DOHH2 (cell line): ENCODE measurements around the gene ADIPOR2.

Experiments
- H3F3A ChIP-seq: fragments of 200-600 bp; sonication (generic), shearing (Covaris generic); 2 replicates; pipeline ENCODE4 v1.6.0; 2016; ENCODE audit warnings: antibody characterized with exemption, mild to moderate bottlenecking; ENCODE audit not compliant: control insufficient read depth, insufficient read depth
- H3K27ac ChIP-seq: fragments of 200-600 bp; sonication (generic); 2 replicates; pipeline ENCODE4 v1.5.1; 2014; ENCODE audit warnings: low read depth, mild to moderate bottlenecking, low read length, moderate library complexity
- H3K27me3 ChIP-seq: fragments of 200-600 bp; sonication (generic); 2 replicates; pipeline ENCODE4 v1.6.1; 2014; ENCODE audit warnings: mild to moderate bottlenecking, low read length, mixed read lengths; ENCODE audit not compliant: control insufficient read depth
- H3K36me3 ChIP-seq: fragments of 200-600 bp; sonication (generic); 2 replicates; pipeline ENCODE4 v1.6.1; 2014; ENCODE audit warnings: mild to moderate bottlenecking, low read length, moderate library complexity, mixed read lengths; ENCODE audit not compliant: control insufficient read depth
- H3K4me1 ChIP-seq: fragments of 200-600 bp; sonication (generic); 2 replicates; pipeline ENCODE4 v1.6.1; 2014; ENCODE audit warnings: mild to moderate bottlenecking, low read length, mixed read lengths; ENCODE audit not compliant: control insufficient read depth
- H3K4me2 ChIP-seq: fragments of 200-600 bp; sonication (generic); 2 replicates; pipeline ENCODE4 v1.6.0; 2014; ENCODE audit warnings: mild to moderate bottlenecking, low read length, moderate library complexity
- H3K4me3 ChIP-seq: fragments of 200-600 bp; sonication (generic); 2 replicates; pipeline ENCODE4 v1.5.1; 2014; ENCODE audit warnings: mild to moderate bottlenecking, low read length, mixed read lengths
- H3K79me2 ChIP-seq: fragments of 200-600 bp; sonication (generic); 2 replicates; pipeline ENCODE4 v1.6.1; 2014; ENCODE audit warnings: mild to moderate bottlenecking, low read length, mixed read lengths; ENCODE audit not compliant: control insufficient read depth
- H3K9me2 ChIP-seq: fragments of 200-600 bp; sonication (generic); replicated peaks from 2 replicates; pipeline ENCODE4 v1.6.1; 2014; ENCODE audit warnings: mild to moderate bottlenecking, low read length, mixed read lengths; ENCODE audit not compliant: control insufficient read depth
- H3K9me3 ChIP-seq: fragments of 200-600 bp; sonication (generic); 2 replicates; pipeline ENCODE4 v1.6.1; 2014; ENCODE audit warnings: antibody characterized with exemption, low read length, mixed read lengths; ENCODE audit not compliant: control insufficient read depth, insufficient read depth
- H4K20me1 ChIP-seq: fragments of 200-600 bp; sonication (generic); 2 replicates; pipeline ENCODE4 v1.6.0; 2014; ENCODE audit warnings: low read depth, mild to moderate bottlenecking, antibody characterized with exemption, low read length, moderate library complexity; ENCODE audit not compliant: control insufficient read depth, insufficient read depth
- CTCF ChIP-seq: fragments of 200-600 bp; sonication (generic); IDR thresholded peaks from one replicate; pipeline ENCODE4 v1.5.1; 2014; ENCODE audit warnings: antibody characterized with exemption, mild to moderate bottlenecking, low read depth, low read length; ENCODE audit not compliant: poor library complexity, severe bottlenecking
- EZH2phosphoT487 ChIP-seq: fragments of 200-600 bp; sonication (generic); IDR thresholded peaks from 2 replicates; pipeline ENCODE4 v1.6.1; 2017; ENCODE audit warnings: borderline replicate concordance, mild to moderate bottlenecking, antibody characterized with exemption, low read length, moderate library complexity, mixed read lengths

Gene ADIPOR2

DNA sequence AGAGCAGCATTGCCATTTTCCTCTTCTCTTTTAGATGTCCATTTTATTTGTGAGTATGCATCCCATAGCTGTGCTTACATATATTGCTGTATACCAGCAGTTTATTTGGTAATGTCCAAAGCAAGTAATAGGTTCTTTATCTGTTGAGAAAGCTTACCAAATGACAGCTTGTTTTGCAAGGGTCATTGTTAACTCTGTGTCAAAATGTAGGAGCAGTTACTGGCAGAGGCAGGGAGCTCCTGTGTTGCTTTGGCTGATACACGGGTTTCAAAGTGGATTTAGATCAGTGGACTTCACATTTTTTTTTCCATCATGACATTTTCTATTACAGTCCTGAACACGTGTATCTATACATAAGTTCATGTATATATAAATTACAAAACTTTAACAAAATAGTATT lies 91.3 kb downstream of the ADIPOR2 start:
- Histone ChIP-seq H3K4me3 (no peak overlapping the region), H3K36me3 (peaks cover 85% of the 10 kb centered on the region), H3K79me2 (peaks cover 6% of the 10 kb centered on the region; the same call in 1 of the 2 replicates), H3K9me2 (no peaks in the 10 kb centered on the region), H3K9me3 (no peaks in the 10 kb centered on the region), H4K20me1 (no peaks in the 10 kb centered on the region), H3K27ac (no peak overlapping the region), H3K4me1 (no peaks in the 10 kb centered on the region), H3K4me2 (no peak overlapping the region), H3F3A (0 out of 2 replicates have a peak, but pooled peaks cover 3% of the 10 kb centered on the region), H3K27me3 (no peaks in the 10 kb centered on the region)
- TF ChIP-seq EZH2phosphoT487 (no peak), CTCF (no peak)

DNA sequence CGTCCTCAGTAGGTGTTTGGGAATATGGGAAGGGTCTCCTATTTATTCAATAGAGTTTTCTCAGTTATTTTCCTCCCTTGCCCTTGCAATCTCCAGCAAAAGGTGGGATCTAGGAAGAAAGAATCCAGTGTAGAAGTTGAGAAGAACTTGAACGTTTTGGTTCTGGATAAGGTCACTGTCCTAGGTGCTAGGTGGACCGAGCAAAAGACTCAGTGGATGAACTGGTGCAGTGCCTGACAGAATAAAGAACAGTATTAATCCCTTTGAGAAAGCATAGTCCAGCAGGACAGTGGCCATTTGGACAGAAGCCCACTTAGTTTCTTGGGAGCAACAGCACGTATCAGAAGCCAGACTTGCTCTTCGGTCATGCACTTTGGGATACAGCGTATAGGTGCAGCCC lies 96.8 kb downstream of the ADIPOR2 start:
- TF ChIP-seq EZH2phosphoT487 (no peak), CTCF (no peak)
- no peak overlapping the region for H3K4me2 ChIP-seq
- H3K4me1 ChIP-seq = peaks cover 7% of the 10 kb centered on the region
- no peak overlapping the region for H3K4me3 ChIP-seq
- H3K9me3 ChIP-seq = no peaks in the 10 kb centered on the region
- H4K20me1 ChIP-seq = peaks cover 3% of the 10 kb centered on the region; the same call in 1 of the 2 replicates
- no peaks in the 10 kb centered on the region for H3K9me2 ChIP-seq
- H3K36me3 ChIP-seq = peaks cover 46% of the 10 kb centered on the region
- no peaks in the 10 kb centered on the region for H3K79me2 ChIP-seq
- H3K27me3 ChIP-seq = no peaks in the 10 kb centered on the region
- peaks cover 11% of the 10 kb centered on the region; the same call in 1 of the 2 replicates for H3F3A ChIP-seq
- no peak overlapping the region for H3K27ac ChIP-seq

DNA sequence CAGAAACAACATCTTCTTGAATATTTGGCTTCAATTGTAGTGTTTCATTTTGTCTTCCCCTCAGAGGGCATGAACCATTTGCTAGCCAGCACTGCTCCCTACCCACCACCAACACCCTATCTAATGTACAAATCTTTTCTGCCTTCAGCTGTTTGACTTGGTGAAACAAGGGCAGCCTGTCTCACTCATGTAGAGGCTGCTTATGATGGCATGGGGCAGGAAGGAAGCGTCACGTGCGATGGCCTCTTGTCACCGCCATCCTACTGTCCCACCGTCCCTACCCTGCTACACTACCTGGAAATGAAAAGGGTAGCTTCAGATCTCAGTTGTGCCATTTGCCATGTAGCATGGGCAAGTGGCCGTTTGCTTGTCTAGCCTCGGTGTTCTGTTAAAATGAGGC lies 99.6 kb downstream of the ADIPOR2 start:
- Histone ChIP-seq H3K4me3 (no peak overlapping the region), H3K9me3 (no peaks in the 10 kb centered on the region), H3K4me1 (peaks cover 8% of the 10 kb centered on the region), H3K36me3 (peaks cover 23% of the 10 kb centered on the region), H3K4me2 (no peak overlapping the region), H3K27ac (no peak overlapping the region), H3F3A (peaks cover 11% of the 10 kb centered on the region; the same call in 1 of the 2 replicates), H3K27me3 (no peaks in the 10 kb centered on the region), H4K20me1 (peaks cover 3% of the 10 kb centered on the region; the same call in 1 of the 2 replicates), H3K79me2 (no peaks in the 10 kb centered on the region), H3K9me2 (no peaks in the 10 kb centered on the region)
- TF ChIP-seq EZH2phosphoT487 (no peak), CTCF (no peak)
